Measurements from ENCODE around the gene TCERG1L.

Gene TCERG1L

DNA sequence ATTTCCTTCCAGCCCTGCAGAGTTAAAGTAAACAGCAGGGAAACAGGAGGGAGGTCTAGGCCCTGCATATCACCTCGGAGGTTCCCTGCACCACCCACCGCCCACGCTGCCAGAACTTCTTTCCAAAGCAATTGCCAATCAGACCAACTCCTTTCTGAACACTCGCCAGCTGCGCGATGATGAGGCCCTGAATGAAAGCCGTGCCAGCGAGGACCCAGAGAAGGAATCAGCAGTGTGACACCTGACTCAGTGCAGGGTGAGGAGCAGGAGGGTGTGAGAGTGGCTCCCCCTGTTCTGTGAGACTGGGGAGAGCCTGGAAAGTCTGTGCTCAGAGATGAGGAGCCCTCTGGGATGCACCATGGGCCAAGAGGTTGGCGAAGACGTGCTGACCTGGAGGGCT is 3.3 kb upstream of the TCERG1L start:
- DNase-seq = no peak

DNA sequence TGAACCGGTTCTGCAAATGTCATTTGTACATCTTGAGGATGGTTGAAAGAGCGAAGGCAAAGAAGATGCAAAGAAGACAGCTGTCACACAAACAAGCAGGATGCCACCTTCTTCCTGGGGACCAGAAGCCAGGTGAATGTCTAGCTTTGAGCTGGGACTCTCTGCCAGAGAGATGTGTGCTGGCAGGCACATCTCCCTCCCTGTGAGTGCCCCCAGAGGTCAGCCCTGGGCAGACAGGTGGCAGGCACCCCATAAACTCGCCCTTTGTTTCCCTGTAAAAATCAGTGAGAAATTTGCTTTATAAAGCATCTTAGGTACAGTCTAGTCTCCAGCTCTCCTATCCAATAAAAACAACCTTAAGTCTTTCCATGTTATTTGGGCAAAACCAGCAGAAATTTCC is 2.6 kb upstream of the TCERG1L start:
- DNase-seq = no peak

DNA sequence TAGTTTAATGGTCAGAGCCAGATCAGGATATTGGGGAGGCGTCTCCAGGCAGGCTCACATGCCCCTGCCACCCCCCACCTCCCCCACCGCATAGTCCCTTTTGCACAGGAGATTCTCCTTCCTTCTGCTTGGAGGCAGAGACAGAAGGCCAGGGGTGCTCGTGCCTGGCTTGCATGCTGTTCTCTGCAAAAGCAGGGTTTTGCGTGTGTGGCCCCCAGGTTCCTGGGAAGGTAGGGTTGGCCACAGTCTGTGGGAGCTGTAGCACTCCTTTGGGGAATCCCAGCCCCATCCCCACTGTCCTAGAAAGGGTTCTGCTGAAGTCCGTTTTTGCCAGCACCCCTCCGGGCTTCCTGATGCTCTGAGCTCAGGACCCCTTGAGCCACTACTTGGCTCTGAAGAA is 1.9 kb upstream of the TCERG1L start:
- no peak for DNase-seq

GRCh38 chr10:131312478-131312836 is 936 bp upstream of the TCERG1L start:
- no peak for DNase-seq

- no peak for DNase-seq
Measured at GRCh38 chr10:131311402-131311660, 190 bp downstream of the TCERG1L start.

DNA sequence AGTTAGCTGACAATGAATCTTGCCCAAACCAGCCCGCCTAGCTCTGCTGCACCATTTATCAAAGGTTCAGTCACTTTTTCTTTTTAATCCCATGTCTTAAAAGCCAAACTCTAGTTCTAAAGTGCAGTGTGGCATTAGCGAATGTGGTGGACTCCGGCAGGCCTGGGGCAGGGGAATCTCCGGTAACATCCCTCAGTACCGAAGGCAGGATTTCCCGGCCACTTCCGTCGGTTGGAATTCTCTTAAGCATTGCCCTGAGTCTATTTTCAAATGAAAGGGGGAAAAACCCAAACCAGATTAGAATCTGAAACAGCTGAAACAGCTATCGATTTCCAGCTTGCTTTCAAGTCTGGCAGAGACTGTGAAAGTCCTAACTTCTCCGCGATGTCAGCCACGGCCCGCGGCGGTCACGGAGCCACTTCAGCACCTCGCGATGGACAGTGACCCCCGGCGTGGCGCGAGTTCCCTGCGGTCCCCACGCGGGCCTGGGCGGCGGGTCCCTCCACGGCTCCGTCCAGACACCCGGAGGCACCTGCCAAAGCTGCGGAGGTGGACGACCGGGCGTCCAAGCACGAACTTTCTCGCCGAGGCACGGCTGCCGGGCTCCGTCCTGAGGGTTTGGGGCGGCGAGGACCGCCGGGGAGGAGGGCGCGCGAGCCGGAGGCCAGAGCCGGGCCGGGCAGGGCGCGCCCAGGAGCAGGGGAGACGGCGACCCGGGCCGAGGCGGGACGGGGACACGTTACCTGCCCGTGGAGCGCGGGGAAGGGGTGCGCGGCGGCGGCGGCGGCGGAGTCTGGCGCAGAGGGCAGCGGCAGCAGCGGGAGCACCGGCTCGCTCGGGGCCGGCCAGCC is 745 bp downstream of the TCERG1L start:
- no peak for DNase-seq

- no peak for DNase-seq
Measured at GRCh38 chr10:131310142-131310541, 1.4 kb downstream of the TCERG1L start.

GRCh38 chr10:131300508-131300907 is 11.0 kb downstream of the TCERG1L start:
- no peak for DNase-seq

DNA sequence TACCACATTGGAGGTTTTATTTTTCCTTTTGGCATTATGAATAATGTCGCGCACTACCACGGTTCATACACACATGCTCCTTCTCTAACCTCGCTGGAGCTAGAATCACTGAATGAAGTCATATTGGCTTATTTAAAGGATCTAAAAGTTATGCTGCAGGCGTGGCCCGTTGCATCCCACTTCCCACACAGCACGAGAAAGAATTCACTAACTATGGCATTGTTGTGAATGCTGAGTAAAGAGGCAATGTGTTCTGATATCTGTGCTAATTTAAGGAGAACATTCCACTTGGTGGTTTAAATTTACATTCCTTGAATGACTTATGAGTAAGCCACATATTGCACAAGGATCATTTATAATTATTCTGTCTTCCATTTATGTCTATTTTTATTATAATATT is 20.7 kb downstream of the TCERG1L start:
- DNase-seq = no peak

DNA sequence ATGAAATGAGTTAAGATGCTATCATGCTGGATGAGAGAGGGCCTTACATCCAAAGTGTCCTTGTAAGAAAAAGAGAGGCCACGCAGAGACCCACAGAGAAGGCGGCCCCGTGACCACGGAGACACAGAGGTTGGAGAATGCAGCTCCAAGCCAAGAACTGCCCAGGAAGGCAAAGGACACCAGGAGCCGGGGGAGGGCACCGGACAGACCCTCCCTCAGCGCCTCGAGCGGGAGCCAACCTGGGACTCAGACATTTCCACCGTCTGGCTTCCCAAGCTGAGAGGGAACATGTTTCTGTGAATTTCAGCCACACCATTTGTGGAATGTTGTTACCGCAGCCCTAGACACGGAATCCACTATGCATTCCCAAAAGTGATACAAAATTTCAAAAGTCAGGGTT is 22.9 kb downstream of the TCERG1L start:
- no peak for DNase-seq

DNA sequence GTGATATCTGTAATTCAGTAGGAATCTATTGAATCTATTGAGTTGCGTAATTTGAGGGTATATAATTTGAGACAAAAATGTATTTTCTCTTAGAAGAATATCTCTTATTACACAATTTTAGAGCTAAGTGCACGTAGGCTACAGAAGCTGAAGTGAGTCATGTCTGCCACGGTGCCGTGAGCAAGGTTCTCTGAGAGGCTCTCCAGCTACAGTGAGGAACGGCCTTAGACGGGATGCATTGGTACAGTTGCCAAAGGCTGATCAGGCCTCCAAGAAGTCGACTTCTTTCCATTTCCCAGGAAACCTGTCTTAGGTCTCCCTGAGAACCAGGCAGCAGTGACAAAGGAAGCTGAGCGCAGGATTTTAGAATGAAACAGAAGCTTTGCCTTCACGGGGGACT is 28.6 kb downstream of the TCERG1L start:
- no peak for DNase-seq

- no peak for DNase-seq
Measured at GRCh38 chr10:131280101-131280500, 31.4 kb downstream of the TCERG1L start.

DNA sequence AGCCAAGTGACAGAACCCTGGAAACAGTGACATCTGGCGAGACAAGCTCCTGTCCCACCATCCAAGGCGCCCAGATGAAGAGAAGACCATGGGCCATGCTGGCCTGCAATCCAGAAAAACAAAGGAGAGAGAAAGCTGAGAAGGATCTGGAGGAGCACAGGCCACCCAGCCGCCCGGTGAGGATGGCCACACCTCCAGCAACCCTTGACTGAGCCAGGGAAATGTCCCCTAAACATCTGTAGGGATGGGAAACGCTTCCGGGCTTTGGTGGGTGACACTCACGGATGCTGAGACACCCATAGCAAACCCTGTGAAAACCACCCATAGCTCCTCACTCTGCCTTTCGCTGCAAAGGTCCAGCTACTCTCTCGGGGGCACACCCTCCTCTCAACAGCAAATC is 32.0 kb downstream of the TCERG1L start:
- DNase-seq = no peak

- no peak for DNase-seq
Measured at GRCh38 chr10:131277969-131278368, 33.6 kb downstream of the TCERG1L start.

DNA sequence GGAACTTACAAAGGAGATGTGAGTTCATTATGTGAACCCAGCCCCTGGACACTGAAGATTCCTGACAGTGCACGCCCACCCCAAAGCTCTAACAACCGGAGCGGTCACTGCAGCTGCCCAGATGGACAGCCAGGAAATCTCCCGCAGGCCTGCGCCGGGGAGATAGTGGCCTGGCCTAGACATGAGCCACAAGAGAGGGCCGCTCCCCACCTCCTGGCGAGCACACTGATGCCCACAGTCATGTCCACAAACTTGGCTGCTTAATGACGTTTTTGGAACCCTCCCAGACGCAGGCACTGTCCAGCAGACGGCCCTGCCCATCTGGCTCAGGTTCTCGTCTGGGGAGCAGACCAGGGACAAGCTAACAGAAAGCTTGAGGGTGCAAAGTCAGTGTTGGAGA is 34.2 kb downstream of the TCERG1L start:
- DNase-seq = no peak

GRCh38 chr10:131275691-131276090 is 35.8 kb downstream of the TCERG1L start:
- DNase-seq = no peak

- no peak for DNase-seq
Measured at GRCh38 chr10:131274883-131275282, 36.6 kb downstream of the TCERG1L start.

DNA sequence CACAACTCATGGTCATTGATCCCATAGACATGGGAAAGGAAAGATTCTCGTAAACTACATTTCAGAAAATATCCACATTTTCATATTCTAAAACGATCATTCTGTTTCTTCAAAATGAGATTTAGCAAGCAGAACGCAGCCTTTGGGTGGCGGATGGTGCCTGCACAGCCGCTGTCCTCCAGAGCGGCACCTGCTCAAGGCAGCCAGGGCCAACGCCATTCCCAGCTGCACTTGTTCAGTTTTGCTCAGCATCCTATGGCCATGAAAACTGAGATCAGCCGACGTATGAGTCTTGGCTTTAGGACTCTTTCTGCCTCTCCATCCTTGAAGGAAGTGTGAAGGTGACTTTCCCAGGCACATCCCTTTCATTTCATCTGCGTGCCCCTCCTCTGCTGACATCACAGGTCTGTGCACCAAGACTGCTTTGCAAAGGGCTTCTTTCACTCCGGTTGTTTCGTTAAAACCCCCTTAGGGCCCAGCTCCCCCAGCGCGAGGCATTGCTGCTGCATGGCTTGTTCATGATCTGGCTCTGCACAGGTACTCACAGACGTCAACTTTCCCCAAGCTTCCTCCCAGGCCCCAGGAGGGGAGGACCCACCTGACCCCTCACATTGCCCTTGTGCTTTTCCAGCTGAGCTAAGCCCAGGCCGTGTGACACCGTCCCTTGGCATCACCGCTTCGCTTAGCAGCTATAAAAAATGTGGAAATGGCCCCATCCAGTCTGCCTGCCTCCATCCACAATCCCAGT is 37.2 kb downstream of the TCERG1L start:
- DNase-seq = no peak

DNA sequence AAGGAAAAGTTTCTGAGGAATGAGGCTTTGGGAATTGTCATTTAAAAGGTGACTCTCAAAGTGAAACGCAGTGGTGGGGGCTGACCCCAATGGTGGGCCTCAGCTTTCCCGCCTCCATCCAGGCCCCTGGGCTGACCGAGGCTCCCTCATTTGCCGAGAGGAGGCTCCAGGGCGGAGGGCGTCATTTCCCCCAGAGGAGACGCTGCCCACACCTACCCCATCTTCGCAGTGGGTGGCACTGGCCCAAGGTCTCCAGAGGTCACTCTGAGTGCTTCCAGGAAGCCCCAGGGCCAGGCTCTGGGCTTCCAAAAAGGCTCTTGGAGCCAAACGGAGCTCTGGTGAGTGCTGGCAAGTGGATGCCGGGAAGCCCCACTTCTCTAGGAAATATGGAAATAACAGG is 38.0 kb downstream of the TCERG1L start:
- no peak for DNase-seq

DNA sequence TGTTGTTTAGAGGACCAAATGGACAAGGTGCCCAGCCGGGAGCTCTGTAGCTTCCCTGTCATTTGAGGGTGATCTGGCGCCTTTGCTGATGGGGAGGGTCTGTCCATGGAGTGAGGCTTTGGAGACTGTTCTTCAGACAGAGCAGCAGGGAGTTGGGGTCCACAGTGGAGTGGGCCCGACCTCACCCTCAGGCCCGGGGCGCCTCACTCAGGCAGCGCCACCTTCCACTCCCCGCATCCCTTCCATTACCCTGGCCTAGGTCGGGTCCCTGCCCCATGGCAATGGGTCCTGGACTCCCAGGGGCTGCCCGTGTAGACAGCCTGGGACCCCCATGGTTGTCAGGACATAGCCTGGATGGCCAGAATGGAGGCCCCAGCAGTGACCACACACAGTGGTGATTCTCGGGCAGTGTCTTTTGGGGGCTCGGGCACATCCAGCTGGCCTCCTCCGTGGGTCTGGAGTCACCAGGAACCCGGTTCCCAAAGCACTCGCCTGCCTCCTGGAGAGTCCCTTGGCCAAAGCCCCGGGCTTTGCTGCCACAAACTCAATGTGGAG is 38.5 kb downstream of the TCERG1L start:
- DNase-seq = no peak

GRCh38 chr10:131271966-131272365 is 39.6 kb downstream of the TCERG1L start:
- DNase-seq = no peak

GRCh38 chr10:131271195-131271880 is 40.2 kb downstream of the TCERG1L start:
- DNase-seq = no peak

DNA sequence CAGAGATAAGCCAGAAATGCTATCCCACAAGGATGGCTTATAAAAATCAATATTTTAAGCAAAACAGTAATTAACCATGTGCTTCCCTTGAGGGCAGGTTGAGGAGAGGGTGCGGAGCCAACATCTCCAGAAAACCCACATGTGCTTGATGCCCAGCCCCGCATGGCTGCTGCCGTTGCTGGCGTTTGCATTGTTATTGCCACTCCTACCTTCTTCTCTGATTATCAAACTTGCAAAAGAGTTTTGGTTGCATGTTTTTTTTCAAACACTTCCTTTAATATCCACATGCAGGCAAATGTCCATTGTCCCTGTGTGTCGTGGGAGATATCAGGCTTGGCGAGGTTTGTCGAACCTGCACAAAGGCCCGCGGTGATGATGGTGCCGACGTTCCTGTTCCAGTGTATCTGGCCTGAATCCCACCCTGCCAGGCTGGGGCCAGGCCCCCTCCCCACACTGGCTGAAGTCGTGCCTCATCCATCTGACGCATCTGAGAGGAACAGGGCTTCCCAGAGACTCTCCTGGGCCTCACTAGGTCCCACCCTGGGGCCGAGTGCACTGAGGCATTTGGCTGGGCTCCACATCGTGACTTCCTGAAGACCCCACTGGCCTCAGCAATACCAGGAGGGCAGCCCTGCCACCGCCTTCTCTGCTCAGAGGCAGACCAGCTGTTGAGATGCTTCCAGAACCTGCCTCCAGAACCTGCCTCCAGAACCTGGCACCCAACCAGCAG is 40.9 kb downstream of the TCERG1L start:
- DNase-seq = no peak
